Measurements from ENCODE around the gene RANBP3.

DNA sequence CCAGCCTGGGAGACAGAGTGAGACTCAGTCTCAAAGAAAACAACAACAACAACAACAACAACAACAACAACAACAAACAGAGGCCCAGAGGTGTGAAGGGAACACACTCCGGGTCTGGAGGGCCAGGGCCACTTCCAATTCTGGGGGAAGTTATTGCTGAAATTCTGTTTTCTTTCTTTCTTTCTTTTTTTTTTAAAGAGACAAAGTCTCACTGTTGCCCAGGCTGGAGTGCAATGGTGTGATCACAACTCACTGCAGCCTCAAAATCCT lies 67.4 kb downstream of the RANBP3 start:
- TF ChIP-seq GATA2 (IDR thresholded peaks at IDR 0.05; ENCODE audit: low read depth, low read length): no peak
- TF ChIP-seq GATA3 (IDR thresholded peaks at IDR 0.05; ENCODE audit: low read depth, low read length): no peak

Measured in SH-SY5Y (cell line).